Tibial nerve (tissue), 4 donors: ENCODE results near the gene DNAJC1. TPM values are rescaled to one million over a fixed set of nuclear protein-coding genes. Genes with fewer than 3 reads are reported as not detected.
"Not testable (repeated sequence)": the region's sequence is repeated elsewhere in the genome, so short reads cannot be mapped to it uniquely, and the experiment has no call there.

Experiments used
- DNase-seq, 2 donors: peaks; one replicate each; pipeline ENCODE4 v3.0.0-alpha.2; 2019; ENCODE audit warnings: low spot score in 2 of 2
- H3K27ac ChIP-seq, 4 donors: fragments of 200-600 bp; sonication (generic) in 3 of 4; one replicate each; pipeline ENCODE4 v1.5.1; 2017 to 2019; ENCODE audit warnings: mild to moderate bottlenecking in 1 of 4
- H3K27me3 ChIP-seq, 2 donors: fragments of 200-600 bp; sonication (generic) in 1 of 2; one replicate each; pipeline versions ENCODE4 v1.5.1 to v1.6.0; 2017 to 2019
- H3K36me3 ChIP-seq, 3 donors: fragments of 200-600 bp; sonication (generic); one replicate each; pipeline ENCODE4 v1.5.1; 2018 to 2019
- H3K4me1 ChIP-seq, 4 donors: fragments of 200-600 bp; sonication (generic) in 3 of 4; one replicate each; pipeline ENCODE4 v1.5.1; 2017 to 2019
- H3K4me3 ChIP-seq, 4 donors: fragments of 200-600 bp; sonication (generic) in 3 of 4; one replicate each; pipeline ENCODE4 v1.5.1; 2017 to 2019; ENCODE audit warnings: mild to moderate bottlenecking in 1 of 4, moderate library complexity in 1 of 4
- H3K9me3 ChIP-seq, 4 donors: fragments of 200-600 bp; sonication (generic) in 3 of 4; one replicate each; pipeline ENCODE4 v1.5.1; 2017 to 2019
- CTCF ChIP-seq, 5 experiments: fragments of 200-600 bp in 3 of 5; fragments of 450-650 bp in 2 of 5; sonication (generic) in 3 of 5; IDR thresholded peaks; one replicate each; pipeline ENCODE4 v1.5.1; 2016 to 2019; ENCODE audit warnings: antibody characterized with exemption in 5 of 5, mild to moderate bottlenecking in 3 of 5, moderate library complexity in 2 of 5
- EP300 ChIP-seq, 2 donors: sonication (generic); formaldehyde crosslinking; IDR thresholded peaks; one replicate each; pipeline ENCODE4 v1.6.1; 2017; ENCODE audit warnings: antibody characterized with exemption in 2 of 2, mild to moderate bottlenecking in 1 of 2
- POLR2A ChIP-seq, 2 donors: fragments of 450-650 bp; IDR thresholded peaks; one replicate each; pipeline ENCODE4 v1.6.1; 2017; ENCODE audit warnings: antibody characterized with exemption in 2 of 2, mild to moderate bottlenecking in 2 of 2, moderate library complexity in 2 of 2
- WGBS, 2 donors: methylation state at CpG; one replicate each; pipeline ENCODE4 v1.1.5; 2018; 5-methylcytosine and 5-hydroxymethylcytosine counted together
- total RNA-seq, 4 donors: library from RNA; depleted of rRNA; stranded (reverse); fragments of >200 nt; gene quantifications; one replicate each; pipeline ENCODE4 v1.1.0, GENCODE V29; 2016

Gene DNAJC1
- total RNA-seq, 4 donors from 2014 or later, result 71.7 to 112 (median 82.9) TPM

GRCh38 chr10:21823617-21824016 is 179.9 kb downstream of the DNAJC1 start:
- Histone ChIP-seq H3K4me3 (no peak overlapping the region), H3K27me3 (no peaks in the 10 kb centered on the region), H3K9me3 (peaks cover 0 to 43% (median 12%) of the 10 kb centered on the region in 4 donors), H3K4me1 (no peaks in the 10 kb centered on the region), H3K36me3 (peaks cover 0 to 29% (median 0%) of the 10 kb centered on the region in 3 donors), H3K27ac (no peak overlapping the region)
- no peak for DNase-seq
- 78 to 83% methylated on average over 2 of the region's 2 CpGs for WGBS, 2 donors
- no peak for TF ChIP-seq POLR2A (IDR thresholded peaks at IDR 0.05)
- no peak for TF ChIP-seq CTCF (IDR thresholded peaks at IDR 0.05)
- no peak for TF ChIP-seq EP300 (IDR thresholded peaks at IDR 0.05)

GRCh38 chr10:21822273-21822672 is 181.3 kb downstream of the DNAJC1 start:
- not testable (repeated sequence) for DNase-seq, H3K4me3 ChIP-seq, H3K27me3 ChIP-seq, H3K4me1 ChIP-seq, H3K27ac ChIP-seq
- WGBS, 2 donors, result 98% methylated on average over 6 of the region's 6 CpGs
- H3K9me3 ChIP-seq, result peaks cover 0 to 29% (median 10%) of the 10 kb centered on the region in 4 donors
- peaks cover 0 to 18% (median 0%) of the 10 kb centered on the region in 3 donors for H3K36me3 ChIP-seq

- Histone ChIP-seq H3K27me3 (no peaks in the 10 kb centered on the region), H3K4me1 (no peaks in the 10 kb centered on the region), H3K4me3 (no peak overlapping the region), H3K36me3 (peaks cover 0 to 6% (median 0%) of the 10 kb centered on the region in 3 donors), H3K9me3 (peaks cover 0 to 17% (median 4%) of the 10 kb centered on the region in 4 donors), H3K27ac (no peak overlapping the region)
- TF ChIP-seq EP300 (IDR thresholded peaks at IDR 0.05) (no peak), POLR2A (IDR thresholded peaks at IDR 0.05) (no peak)
- no peak for DNase-seq
- WGBS, 2 donors, result 84 to 94% methylated on average over 1 of the region's 1 CpG
Observed at GRCh38 chr10:21820952-21821351, 182.6 kb downstream of the DNAJC1 start.

GRCh38 chr10:21818416-21818815 is 185.1 kb downstream of the DNAJC1 start:
- not testable (repeated sequence) for H3K4me3 ChIP-seq, H3K9me3 ChIP-seq, H3K4me1 ChIP-seq, DNase-seq, H3K27ac ChIP-seq, H3K27me3 ChIP-seq
- peaks cover 0 to 12% (median 0%) of the 10 kb centered on the region in 3 donors for H3K36me3 ChIP-seq
- 91 to 93% methylated on average over 7 of the region's 7 CpGs for WGBS, 2 donors

- no peak for DNase-seq
- H3K4me1 ChIP-seq, result no peaks in the 10 kb centered on the region
- H3K36me3 ChIP-seq, result peaks cover 0 to 14% (median 0%) of the 10 kb centered on the region in 3 donors
- H3K4me3 ChIP-seq, result no peak overlapping the region
- no peaks in the 10 kb centered on the region for H3K27me3 ChIP-seq
- TF ChIP-seq POLR2A (IDR thresholded peaks at IDR 0.05) (no peak), CTCF (IDR thresholded peaks at IDR 0.05) (no peak), EP300 (IDR thresholded peaks at IDR 0.05) (no peak)
- 79 to 83% methylated on average over 2 of the region's 2 CpGs for WGBS, 2 donors
- H3K9me3 ChIP-seq, result peaks cover 0 to 7% (median 0%) of the 10 kb centered on the region in 4 donors
- no peak overlapping the region for H3K27ac ChIP-seq
Observed at GRCh38 chr10:21814866-21815265, 188.7 kb downstream of the DNAJC1 start.

- TF ChIP-seq CTCF (IDR thresholded peaks at IDR 0.05), result no peak
- TF ChIP-seq POLR2A (IDR thresholded peaks at IDR 0.05), result no peak
- TF ChIP-seq EP300 (IDR thresholded peaks at IDR 0.05), result no peak
- H3K4me1 ChIP-seq, result no peaks in the 10 kb centered on the region
- H3K9me3 ChIP-seq, result peaks cover 0 to 7% (median 0%) of the 10 kb centered on the region in 4 donors
- no peaks in the 10 kb centered on the region for H3K27me3 ChIP-seq
- WGBS, 2 donors, result 79 to 82% methylated on average over 2 of the region's 2 CpGs
- no peak overlapping the region for H3K4me3 ChIP-seq
- H3K36me3 ChIP-seq, result peaks cover 0 to 14% (median 0%) of the 10 kb centered on the region in 3 donors
- DNase-seq, result no peak
- H3K27ac ChIP-seq, result no peak overlapping the region
Observed at GRCh38 chr10:21813946-21814345, 189.6 kb downstream of the DNAJC1 start.

- no peaks in the 10 kb centered on the region for H3K27me3 ChIP-seq
- peaks cover 0 to 14% (median 0%) of the 10 kb centered on the region in 3 donors for H3K36me3 ChIP-seq
- no peak for DNase-seq
- TF ChIP-seq EP300 (IDR thresholded peaks at IDR 0.05), result no peak
- TF ChIP-seq CTCF (IDR thresholded peaks at IDR 0.05), result no peak
- no peak for TF ChIP-seq POLR2A (IDR thresholded peaks at IDR 0.05)
- peaks cover 0 to 7% (median 0%) of the 10 kb centered on the region in 4 donors for H3K9me3 ChIP-seq
- no peak overlapping the region for H3K4me3 ChIP-seq
- H3K27ac ChIP-seq, result no peak overlapping the region
- H3K4me1 ChIP-seq, result no peaks in the 10 kb centered on the region
- WGBS, 2 donors, result 85 to 93% methylated on average over 2 of the region's 2 CpGs
Observed at GRCh38 chr10:21811245-21811585, 192.3 kb downstream of the DNAJC1 start.
